Measurements from ENCODE around the gene GRWD1.
A peak's percentile ranks its signal among the peaks of the same experiment; 100 is the strongest.

Gene GRWD1

DNA sequence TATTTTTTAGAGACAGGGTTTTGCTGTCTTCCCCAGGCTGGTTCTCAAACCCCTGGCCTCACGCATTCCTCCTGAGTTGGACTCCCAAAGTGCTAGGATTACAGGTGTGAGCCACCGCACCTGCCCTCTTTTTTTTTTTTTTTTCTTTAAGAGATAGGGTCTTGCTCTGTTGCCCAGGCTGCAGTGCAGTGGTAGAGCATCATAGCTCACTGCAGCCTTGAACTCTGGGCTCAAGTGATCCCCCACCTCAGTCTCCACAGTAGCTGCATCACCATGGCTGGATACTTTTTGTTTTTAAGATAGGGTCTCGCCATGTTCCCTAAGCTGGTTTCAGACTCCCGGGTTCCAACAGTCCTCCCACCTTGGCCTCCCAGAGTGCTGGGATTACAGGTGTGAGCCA lies 11.1 kb downstream of the GRWD1 start:
- no peak for DNase-seq

DNA sequence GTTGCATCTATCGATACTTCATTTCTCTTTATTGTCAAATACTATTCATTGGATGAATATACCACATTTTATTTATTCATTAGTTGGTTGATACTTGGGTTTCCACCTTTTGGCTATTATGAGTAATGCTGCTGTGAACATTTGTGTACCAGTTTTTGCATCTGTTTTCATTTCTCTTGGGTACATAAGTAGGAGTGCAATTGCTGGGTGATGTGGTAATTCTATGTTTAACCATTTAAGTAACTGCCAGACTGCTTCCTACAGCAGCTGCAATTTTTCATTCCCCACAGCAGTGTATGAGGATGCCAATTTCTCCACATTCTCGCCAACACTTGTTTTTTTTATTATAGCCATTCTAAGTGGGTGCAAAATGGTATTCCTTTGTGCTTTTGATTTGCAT lies 12.2 kb downstream of the GRWD1 start:
- DNase-seq = no peak

DNA sequence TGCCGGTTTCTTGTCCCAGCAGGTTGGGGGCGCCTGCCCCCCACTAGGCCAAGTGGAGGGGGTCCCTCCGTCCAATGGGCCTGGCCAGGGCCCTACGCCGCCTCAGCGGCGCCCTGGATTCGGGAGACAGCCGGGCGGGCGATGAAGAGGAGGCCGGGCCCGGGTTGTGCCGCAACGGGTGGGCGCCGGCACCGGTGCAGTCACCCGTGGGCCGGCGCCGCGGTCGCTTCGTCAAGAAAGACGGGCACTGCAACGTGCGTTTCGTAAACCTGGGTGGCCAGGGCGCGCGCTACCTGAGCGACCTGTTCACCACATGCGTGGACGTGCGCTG lies 15.8 kb downstream of the GRWD1 start:
- DNase-seq = no peak

DNA sequence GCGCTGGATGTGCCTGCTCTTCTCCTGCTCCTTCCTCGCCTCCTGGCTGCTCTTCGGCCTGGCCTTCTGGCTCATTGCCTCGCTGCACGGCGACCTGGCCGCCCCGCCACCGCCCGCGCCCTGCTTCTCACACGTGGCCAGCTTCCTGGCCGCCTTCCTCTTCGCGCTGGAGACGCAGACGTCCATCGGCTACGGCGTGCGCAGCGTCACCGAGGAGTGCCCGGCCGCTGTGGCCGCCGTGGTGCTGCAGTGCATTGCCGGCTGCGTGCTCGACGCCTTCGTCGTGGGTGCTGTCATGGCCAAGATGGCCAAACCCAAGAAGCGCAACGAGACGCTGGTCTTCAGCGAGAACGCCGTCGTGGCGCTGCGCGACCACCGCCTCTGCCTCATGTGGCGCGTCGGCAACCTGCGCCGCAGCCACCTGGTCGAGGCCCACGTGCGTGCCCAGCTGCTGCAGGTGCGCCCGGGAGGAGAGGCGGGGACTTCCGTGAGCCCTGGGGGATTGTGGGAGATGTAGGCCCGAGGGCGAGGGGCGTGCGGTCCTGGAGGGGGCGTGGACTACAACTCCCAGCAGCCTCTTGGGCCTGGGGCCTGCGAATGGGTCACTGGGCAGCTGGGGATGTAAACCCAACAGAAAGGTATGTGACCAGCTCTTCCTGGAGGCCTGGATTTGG lies 16.3 kb downstream of the GRWD1 start:
- no peak for DNase-seq

DNA sequence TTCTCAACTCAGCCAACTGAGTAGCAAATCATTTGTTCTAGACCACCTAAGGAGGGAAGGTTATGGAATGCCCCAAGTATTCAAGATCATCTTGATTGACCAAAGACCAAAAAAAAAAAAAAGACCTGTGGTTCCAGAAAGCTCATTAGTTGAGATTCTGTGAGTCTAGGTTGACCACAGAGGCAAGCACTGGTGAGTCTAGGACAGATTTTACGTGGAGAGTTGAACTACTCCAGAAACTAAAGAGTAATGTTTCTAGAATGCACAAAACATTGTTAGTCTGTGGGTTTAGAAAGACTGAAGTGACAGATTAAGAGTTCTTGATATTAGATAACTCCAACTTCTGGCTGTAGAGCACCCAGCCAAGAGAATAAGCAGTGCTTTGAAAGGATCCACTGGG lies 19.4 kb downstream of the GRWD1 start:
- DNase-seq = peak in 1 of 5 experiments; percentile 53

DNA sequence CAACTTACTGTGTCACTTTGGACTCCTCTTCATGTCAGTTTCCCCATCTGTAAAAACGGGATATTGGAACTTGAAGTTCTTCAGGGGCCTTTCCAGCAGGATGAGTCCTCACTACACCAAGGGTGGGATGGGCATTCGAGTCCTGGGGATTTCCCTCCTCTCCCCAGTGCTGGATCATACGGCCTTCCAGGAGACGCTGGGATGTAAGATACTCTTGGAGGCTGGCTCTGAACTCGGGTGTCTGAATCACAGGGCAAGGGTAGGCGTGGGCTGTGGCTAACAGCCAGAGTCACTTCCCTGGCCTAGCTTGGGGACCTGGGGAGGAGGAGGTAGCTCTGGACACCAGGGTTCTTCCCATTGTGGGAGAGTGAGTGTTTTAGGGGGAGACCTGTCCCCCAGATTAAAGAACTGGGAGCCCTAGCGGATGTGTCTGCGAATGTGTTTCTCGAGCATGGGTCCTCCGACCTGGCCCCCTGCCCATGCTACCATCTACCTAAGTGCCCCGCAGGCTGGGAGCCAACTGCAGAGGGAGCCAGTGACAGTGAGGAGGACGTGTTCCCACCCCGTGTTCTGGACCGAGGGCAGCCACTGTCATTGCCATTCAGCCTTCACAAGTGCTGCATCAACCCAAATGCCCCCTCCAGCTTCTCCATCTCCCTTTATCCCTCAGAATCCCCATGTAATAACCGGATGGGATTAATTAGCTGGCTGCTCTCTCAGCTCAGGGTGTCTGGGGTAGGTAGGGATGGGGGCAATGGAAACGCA lies 21.0 kb downstream of the GRWD1 start:
- no peak for DNase-seq

DNA sequence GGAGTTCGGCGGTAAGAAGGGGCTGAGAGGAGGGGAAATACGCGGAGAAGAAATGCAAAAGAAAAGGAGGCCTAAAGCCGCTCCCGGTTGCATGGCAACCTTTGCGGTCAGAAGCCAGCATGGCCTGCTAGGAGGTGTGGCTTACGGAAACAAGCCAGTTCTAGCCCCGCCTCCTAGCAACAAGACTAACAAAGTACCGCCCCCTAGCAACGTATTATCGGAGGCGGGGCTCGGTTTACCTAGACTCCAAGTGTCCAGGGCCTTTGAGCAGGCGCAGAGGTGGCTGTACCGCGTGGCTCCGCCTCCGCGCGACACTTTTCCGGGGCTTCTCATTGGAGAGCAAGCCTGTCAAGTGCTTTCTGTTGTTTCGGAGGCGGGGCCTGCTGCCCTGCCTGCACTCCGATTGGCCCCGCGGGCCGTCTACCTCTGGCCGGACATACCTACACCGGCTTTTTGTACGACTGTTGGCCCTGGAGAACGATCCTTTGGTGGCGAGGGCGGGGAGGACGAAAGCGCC lies 23.0 kb downstream of the GRWD1 start:
- peak; percentile 96 to 100 (median 99) for DNase-seq

DNA sequence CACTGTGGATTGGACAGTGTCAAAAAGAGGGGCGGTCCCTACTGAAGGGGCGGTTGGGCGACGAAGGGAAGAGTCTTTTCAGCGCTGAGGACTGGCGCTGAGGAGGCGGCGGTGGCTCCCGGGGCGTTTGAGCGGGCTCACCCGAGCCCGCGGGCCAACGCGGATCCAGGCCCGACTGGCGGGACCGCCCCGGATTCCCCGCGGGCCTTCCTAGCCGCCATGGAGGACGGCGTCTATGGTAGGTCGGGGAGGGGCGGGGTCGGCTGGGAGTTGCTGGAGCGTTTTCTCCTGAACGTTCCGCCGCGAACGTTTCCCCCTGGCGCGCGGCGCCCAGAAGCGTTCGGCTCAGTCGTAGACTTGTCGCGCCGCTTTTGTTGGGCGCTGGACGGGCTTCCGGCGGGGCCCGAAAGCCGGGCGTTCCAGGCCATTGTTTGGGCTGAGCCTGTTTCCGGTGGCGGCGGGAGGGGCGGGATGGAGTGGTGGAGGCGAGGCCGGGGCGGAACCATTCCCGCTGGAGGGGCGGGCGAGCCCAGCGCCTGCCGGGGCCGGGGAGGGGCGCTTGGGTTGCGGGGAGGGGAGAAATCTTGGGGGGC lies 23.6 kb downstream of the GRWD1 start, which contains the start of gene CYTH2:
Gene CYTH2 (plus strand): TSS at position 81 of the 593 bp plus-strand sequence. CDS start 139 bp downstream, at position 220.
- peak; percentile 44 to 76 (median 53) for DNase-seq

DNA sequence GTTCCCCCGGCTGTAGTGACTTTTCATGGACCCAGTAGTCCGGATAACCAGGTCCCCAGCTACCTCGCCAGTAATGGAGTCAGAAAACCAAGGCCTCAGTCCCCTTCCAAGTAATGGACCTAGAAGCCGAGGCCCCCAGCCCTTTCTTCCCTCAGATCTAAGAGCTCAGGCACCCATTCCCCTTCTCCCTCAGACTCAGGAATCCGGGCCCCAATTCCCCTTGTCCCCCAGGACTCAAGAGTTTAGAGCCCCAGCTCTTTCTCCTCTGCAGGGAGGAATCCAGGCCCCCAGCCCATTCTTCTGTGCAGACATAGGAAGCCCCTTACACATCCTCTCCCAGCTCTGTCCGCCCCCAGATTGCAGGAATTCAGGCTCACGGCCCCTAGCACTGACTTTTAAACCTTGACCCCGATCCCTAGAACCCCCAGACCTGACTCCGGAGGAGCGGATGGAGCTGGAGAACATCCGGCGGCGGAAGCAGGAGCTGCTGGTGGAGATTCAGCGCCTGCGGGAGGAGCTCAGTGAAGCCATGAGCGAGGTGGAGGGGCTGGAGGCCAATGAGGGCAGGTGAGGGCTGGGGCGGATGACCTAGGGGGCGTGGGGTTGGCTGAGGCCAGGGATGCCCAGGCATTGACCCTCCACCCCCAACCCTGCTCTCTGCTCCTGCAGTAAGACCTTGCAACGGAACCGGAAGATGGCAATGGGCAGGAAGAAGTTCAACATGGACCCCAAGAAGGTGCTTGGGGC lies 24.3 kb downstream of the GRWD1 start:
- no peak for DNase-seq

DNA sequence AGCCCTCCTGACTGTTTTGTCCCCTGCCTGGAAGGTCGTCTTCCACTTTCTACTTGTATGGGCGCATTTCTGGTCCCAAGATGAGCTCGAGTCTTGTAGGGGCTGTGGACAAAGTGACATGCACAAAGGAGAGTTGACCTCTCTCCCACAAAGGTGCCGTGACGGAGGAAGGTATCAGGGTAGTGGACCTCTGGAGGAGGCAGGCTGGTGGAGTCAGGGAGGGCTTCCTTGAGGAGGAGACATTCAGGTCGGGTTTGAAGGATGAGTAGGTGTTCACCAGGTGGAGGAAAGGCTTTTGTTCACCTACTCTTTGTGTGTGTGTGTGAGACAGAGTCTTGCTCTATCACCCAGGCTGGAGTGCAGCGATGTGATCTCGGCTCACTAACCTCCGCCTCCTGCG lies 25.1 kb downstream of the GRWD1 start:
- DNase-seq = no peak

DNA sequence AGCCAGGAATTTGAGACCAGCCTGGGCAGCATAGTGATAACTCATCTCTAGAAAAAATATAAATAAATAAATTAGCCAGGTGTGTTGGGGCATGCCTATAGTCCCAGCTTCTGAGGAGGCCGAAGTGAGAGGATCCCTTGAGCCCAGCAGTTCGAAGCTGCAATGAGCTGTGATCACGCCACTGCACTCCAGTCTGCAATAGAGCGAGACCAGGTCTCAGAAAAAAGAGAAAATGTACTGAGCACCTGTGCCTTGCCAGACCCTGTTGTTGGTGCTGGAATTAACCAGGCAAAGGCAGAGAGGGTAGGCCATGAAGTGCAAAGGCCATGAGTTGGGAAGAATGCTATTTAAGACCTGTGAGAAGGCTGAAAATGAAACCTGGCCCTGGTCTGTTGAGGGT lies 26.1 kb downstream of the GRWD1 start:
- no peak for DNase-seq

DNA sequence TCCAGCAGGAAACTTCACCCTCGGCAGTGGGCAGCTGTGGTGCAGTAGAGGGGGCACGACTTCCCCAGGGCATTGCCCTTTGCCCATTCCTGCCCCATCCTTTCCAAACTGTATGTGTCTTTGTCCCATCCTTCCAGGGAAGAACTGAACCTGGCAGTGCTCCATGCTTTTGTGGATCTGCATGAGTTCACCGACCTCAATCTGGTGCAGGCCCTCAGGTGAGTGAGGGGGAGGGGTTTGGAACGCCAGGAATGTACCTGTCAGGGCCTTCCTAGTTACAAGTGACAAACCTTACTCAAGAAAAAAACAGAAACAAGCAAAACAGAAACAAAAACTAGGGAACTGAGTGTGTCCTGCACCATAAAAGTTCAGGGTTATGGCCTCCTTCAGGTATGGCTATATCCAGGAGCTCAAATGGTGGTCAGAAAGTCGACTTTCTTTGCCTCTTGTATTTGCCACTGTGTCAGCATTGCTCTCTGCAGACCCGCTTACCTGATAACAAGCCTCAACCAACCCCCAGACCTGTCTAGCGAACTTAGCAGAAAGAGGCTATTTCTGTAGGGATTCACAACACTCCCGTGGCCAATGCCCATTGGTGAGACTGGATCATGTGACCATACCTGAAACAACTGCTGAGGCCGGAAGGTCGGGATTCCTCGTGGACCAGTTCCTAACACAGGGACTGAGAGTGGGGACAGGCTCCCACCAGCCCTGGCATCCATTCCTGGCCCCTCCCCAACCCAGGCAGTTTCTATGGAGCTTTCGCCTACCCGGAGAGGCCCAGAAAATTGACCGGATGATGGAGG lies 27.6 kb downstream of the GRWD1 start:
- DNase-seq = no peak

DNA sequence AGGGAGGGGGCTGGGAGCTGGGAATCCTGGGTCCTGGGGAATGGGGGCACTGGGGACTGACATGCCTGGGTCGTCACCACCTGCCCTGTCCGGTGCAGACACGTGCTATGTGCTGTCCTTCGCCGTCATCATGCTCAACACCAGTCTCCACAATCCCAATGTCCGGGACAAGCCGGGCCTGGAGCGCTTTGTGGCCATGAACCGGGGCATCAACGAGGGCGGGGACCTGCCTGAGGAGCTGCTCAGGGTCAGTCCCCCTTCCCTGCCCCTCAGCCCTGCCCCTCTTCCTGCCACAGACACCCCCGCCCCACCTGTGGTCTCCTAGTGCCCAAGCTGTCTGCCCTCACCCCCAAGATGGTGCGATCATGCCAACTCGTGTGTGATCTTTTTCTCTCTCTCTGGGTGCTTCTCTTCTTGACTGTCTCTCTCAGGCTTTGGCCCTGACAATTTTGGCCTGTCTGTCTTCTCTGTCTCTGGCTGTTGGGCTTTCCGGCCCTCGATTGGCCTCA lies 28.4 kb downstream of the GRWD1 start:
- DNase-seq = no peak

DNA sequence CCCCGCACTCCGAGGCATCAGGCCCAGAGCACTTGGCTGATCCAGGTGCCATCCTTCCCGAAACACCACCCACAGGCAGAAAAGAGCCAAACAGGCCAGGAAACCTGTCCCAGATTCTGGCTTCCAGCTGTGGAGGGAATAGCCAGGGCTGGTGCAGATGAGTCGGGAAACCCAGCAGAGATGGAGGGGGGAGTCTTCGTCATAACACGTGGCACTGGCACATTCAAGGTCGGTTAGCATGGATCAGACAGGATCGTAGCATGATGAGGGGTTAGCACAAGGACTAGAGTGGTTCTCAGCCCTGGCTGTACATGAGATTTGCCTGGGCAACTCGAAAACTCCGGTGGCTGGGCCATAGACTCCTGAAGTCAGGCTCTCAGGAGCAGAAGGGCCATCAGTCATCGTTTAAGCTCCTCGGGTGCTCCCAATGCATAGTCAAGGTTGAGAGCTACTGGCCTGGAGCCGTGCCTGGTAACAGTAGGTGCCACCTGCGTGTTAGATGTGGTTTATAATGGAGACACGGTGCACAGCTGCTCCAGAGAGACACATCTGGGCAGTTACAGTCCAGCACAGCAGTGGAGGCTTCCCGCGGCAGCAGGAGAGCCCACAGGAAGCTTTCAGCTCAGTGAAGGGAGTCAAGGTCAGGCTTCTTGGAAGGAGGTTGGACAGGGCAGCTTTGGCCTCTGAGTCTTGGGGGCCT lies 29.7 kb downstream of the GRWD1 start:
- DNase-seq = no peak

DNA sequence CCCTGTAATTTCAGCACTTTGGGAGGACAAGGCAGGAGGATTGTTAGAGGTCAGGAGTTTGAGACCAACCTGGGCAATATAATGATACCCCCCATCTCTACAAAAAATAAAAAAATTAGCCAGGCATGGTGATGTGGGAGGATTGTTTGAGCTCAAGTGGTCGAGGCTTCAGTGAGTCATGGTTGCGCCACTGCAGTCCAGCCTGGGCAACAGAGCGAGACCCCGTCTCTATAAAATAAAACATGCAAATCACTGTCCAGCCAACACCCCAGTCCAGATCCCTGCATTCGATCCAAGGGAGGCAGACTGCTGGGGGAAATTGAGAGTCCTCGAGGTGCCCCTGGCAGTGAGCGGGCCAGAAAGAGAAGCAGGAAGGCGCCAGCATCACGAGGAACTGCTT lies 30.4 kb downstream of the GRWD1 start:
- no peak for DNase-seq

DNA sequence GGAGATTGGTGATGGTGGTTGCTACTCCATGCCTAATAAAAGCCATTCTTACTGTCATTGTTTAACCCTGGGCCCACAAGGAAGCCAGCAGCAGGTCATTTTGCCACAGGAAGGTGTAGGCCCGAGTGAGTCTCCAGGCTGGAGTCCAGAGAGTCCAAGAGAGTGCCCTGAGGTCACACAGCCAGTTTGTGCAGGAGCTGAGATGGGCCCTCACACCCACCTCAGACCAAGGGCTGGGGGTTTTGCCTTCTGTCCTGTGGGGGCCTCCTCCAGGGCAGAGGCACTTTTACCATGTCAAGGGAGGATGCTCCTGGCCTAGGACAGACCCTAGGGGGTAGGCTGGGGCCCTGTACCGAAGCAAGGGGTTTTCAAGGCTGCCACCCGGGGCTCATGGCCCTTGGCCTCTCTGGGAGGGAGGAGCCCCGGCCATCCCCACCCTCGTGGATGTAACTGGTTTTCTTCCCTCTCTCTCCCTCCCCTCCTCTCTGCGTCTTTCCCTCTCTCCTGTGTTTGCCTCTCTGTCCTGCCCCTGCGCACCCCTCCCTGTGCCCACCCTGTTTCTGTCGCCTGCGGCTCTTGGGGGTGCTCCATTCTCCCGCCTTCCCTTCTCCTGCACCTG lies 31.4 kb downstream of the GRWD1 start:
- DNase-seq = no peak

DNA sequence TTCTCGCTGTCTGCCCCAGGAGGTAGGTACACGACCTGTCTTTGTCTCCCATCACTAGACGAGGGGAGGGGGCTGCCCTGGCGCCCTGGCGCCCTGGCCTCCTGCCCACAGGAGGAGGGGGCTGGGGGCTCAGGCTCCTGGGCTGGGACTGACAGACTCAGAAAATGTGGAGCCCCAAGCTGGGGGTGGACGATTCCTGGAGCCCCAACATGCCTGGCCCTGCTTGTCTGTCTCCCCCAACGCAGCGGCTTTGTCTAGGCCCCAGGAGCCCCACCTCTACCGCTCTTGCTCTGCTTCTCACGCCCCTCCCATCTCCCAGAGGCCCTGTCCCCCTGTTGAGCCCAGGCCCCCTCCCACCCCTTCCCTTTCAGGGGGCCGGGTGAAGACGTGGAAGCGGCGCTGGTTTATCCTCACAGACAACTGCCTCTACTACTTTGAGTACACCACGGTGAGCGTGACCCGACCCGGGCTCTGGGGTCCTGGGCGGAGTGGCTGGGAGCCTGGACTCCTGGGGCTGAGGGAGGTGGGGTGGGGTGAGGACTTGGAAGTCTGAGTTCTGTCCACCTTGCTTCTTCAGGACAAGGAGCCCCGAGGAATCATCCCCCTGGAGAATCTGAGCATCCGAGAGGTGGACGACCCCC lies 32.0 kb downstream of the GRWD1 start:
- DNase-seq = no peak

DNA sequence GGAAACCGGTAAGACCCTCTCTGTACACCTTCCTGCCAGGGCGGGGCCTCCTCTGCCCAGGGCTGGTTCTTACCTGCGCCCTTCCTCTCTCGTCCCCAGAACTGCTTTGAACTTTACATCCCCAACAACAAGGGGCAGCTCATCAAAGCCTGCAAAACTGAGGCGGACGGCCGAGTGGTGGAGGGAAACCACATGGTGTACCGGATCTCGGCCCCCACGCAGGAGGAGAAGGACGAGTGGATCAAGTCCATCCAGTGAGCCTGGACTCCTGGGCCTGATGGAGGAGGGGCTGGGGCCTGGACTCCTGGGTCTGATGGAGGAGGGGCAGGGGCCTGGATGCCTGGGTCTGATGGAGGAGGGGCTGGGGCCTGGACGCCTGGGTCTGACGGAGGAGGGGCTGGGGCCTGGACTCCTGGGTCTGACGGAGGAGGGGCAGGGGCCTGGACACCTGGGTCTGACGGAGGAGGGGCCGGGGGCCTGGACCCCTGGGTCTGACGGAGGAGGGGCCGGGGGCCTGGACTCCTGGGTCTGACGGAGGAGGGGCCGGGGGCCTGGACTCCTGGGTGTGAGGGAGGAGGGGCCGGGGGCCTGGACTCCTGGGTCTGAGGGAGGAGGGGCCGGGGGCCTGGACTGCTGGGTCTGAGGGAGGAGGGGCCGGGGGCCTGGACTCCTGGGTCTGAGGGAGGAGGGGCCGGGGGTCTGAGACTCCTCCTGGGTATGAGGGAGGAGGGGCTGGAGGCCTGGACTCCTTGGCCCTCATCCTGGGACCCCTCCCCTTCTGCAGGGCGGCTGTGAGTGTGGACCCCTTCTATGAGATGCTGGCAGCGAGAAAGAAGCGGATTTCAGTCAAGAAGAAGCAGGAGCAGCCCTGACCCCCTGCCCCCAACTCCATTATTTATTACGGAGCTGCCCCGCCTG lies 32.8 kb downstream of the GRWD1 start:
- DNase-seq = no peak

DNA sequence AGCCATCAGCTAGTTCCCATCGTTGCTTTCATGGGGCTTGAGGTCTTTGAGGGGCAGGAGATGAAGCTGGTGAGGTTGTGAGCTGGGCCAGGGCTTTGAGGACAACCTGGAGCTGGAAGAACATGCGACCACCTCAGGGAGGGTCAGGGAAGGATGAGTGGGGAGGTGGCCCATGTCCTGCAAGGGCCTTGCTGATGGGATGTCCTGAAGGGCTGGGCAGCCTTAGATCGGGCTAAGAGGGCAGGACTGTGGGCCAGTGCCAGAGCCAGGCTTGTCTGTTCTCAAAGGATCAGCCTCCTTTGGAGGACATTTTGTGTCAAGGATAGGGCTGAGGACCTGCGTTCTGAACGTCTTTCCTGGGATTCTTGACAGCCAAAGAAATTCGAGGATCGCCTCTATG lies 33.9 kb downstream of the GRWD1 start:
- no peak for DNase-seq
